Measurements from ENCODE around the gene NRDE2. TPM values are rescaled to one million over a fixed set of nuclear protein-coding genes. Genes with fewer than 3 reads are reported as not detected.

NRDE2 gene
- total and polyA plus RNA-seq, 4 donors, result 5.6 to 20.0 (median 13.7) TPM

GRCh38 chr14:90228478-90228877 is 103.3 kb downstream of the NRDE2 start (continued):
- no peak for TF ChIP-seq MAX (IDR thresholded peaks at IDR 0.05)
- TF ChIP-seq RXRA (IDR thresholded peaks at IDR 0.05), result no peak
- no peak for TF ChIP-seq GABPA (IDR thresholded peaks at IDR 0.05 in 1 of 2, conservative IDR thresholded peaks at IDR 0.05 in 1 of 2)
- TF ChIP-seq YY1 (IDR thresholded peaks at IDR 0.05), result no peak

Other genes starting within 250 kb of the NRDE2 start
- gene PSMC1, start 75.4 kb downstream of the NRDE2 start, total RNA-seq, result 10 to 100 TPM; 47.3 to 89.9 TPM
- gene PSMC1, start 75.4 kb downstream of the NRDE2 start, polyA plus RNA-seq, result 10 to 100 TPM; 79.7 to 89.9 TPM
- 100 to 1,000 TPM; 146 to 156 TPM for gene CALM1, start 65.1 kb upstream of the NRDE2 start, total RNA-seq
- 100 to 1,000 TPM; 176 to 517 TPM for gene CALM1, start 65.1 kb upstream of the NRDE2 start, polyA plus RNA-seq